HEK293T (cell line): ENCODE measurements around the gene CRB3.
A peak's percentile ranks its signal among the peaks of the same experiment; 100 is the strongest.
"Not testable (repeated sequence)": the region's sequence is repeated elsewhere in the genome, so short reads cannot be mapped to it uniquely, and the experiment has no call there.

Source experiments
- CTCF ChIA-PET: fragments of 350-600 bp; formaldehyde crosslinking; extraction: SDS; loops from one replicate; lab custom pipeline; 2021; ENCODE audit warnings: antibody characterized with exemption, inconsistent platforms; lab: Yijun Ruan, JAX
- POLR2A ChIA-PET: fragments of 350-600 bp; formaldehyde crosslinking; extraction: SDS; loops from one replicate; lab custom pipeline; 2020; ENCODE audit warnings: antibody characterized with exemption, inconsistent platforms; lab: Yijun Ruan, JAX
- DNase-seq: peaks from one replicate; pipeline ENCODE4 v3.0.0; 2012; ENCODE audit warnings: mixed read lengths; ENCODE audit errors: extremely low spot score
- ARNT ChIP-seq: fragments of 450-650 bp; IDR thresholded peaks from 2 replicates; pipeline ENCODE4 v1.6.1; 2017; ENCODE audit warnings: mild to moderate bottlenecking
- BHLHE40 ChIP-seq: fragments of 450-650 bp; IDR thresholded peaks from 2 replicates; pipeline ENCODE4 v1.6.1; 2016; ENCODE audit warnings: mild to moderate bottlenecking, moderate library complexity, borderline replicate concordance
- CTBP1 ChIP-seq: fragments of 450-650 bp; IDR thresholded peaks from 2 replicates; pipeline ENCODE4 v1.6.1; 2016; ENCODE audit warnings: borderline replicate concordance
- ELF4 ChIP-seq: fragments of 450-650 bp; IDR thresholded peaks from 2 replicates; pipeline ENCODE4 v1.6.1; 2017; ENCODE audit warnings: antibody characterized with exemption
- FOXA1 ChIP-seq: fragments of 450-650 bp; IDR thresholded peaks from 2 replicates; pipeline ENCODE4 v1.6.1; 2016; ENCODE audit warnings: mild to moderate bottlenecking
- FOXK2 ChIP-seq: fragments of 450-650 bp; IDR thresholded peaks from 2 replicates; pipeline ENCODE4 v1.6.1; 2016; ENCODE audit warnings: mild to moderate bottlenecking
- FOXM1 ChIP-seq: fragments of 450-650 bp; IDR thresholded peaks from 2 replicates; pipeline ENCODE4 v1.6.1; 2017; ENCODE audit warnings: mild to moderate bottlenecking, borderline replicate concordance
- HDGF ChIP-seq: fragments of 450-650 bp; IDR thresholded peaks from 2 replicates; pipeline ENCODE4 v1.6.1; 2017; ENCODE audit warnings: antibody characterized with exemption, borderline replicate concordance
- L3MBTL2 ChIP-seq: fragments of 450-650 bp; conservative IDR thresholded peaks from 2 replicates; pipeline ENCODE4 v1.6.1; 2016; ENCODE audit warnings: mild to moderate bottlenecking
- LEF1 ChIP-seq: fragments of 450-650 bp; IDR thresholded peaks from 2 replicates; pipeline ENCODE4 v1.6.1; 2017; ENCODE audit warnings: mild to moderate bottlenecking, borderline replicate concordance
- NFRKB ChIP-seq: fragments of 450-650 bp; IDR thresholded peaks from 2 replicates; pipeline ENCODE4 v1.6.1; 2016; ENCODE audit warnings: mild to moderate bottlenecking, moderate library complexity
- PKNOX1 ChIP-seq: fragments of 450-650 bp; IDR thresholded peaks from 2 replicates; pipeline ENCODE4 v1.6.1; 2016
- SP1 ChIP-seq: fragments of 450-650 bp; IDR thresholded peaks from 2 replicates; pipeline ENCODE4 v1.6.1; 2017
- SUZ12 ChIP-seq: fragments of 450-650 bp; IDR thresholded peaks from 2 replicates; pipeline ENCODE4 v1.6.1; 2016; ENCODE audit warnings: mild to moderate bottlenecking
- TARDBP ChIP-seq: fragments of 450-650 bp; IDR thresholded peaks from 2 replicates; pipeline ENCODE4 v1.6.1; 2016
- ZNF384 ChIP-seq: fragments of 450-650 bp; IDR thresholded peaks from 2 replicates; pipeline ENCODE4 v1.6.1; 2016

The CRB3 gene

DNA sequence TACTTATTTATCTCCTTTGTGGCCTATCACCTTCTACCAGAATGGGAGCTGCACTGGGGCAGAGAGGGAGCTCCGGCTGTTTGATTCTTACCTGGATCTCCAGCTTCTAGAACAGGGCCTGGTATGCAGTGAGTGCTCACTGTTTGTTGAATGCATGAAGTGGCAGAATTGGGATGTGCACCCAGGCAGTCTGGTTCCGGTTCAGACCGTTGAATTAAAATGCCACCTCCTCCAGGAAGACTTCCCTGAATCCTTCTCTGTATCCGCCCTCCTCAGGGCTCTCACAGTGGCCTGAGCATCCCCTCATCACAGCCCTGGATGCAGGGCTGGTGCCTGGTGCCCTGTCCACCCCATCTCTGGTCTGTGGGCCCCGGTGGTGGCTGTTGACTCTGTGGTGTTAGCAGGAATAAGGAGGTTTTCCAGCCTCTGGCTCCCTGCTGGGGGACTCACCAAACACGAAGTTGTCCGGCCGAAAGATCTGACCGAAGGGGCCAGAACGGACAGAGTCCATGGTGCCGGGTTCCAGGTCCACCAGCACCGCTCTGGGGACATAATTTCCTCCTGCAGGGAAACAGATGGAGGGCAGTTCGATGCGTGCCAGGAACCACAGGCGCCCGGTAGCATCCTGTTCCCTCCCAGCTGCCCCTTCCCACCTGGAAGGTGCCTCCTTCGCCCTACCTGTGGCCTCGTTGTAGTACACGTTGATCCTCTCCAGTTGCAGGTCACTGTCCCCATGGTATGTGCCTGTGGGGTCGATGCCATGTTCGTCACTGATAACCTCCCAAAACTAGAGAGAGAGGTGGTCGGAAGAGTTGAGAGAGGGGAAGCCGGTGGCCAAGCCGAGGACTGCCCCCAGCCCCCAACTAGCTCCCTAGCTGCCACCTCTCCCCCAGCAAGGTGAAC is 37.0 kb downstream of the CRB3 start:
- no peak for TF ChIP-seq LEF1
- TF ChIP-seq TARDBP: no peak
- TF ChIP-seq HDGF: no peak
- no peak for TF ChIP-seq SP1
- no peak for TF ChIP-seq FOXK2
- TF ChIP-seq BHLHE40: no peak
- TF ChIP-seq NFRKB: no peak
- POLR2A ChIA-PET: interaction anchor here (1.7 kb wide), 1 partner anchor 598 kb away, joined by 3 read pairs; no protein-coding TSS in a partner anchor
- CTCF ChIA-PET: no interaction called here
- no peak for DNase-seq

GRCh38 chr19:6501740-6502648 is 37.9 kb downstream of the CRB3 start, which contains the start of gene TUBB4A:
TSS of gene TUBB4A (minus strand) at chr19:6502309. CDS start at chr19:6502212, 97 bp downstream.
- TF ChIP-seq LEF1: no peak
- POLR2A ChIA-PET: interaction anchor here (1.5 kb wide), 1 partner anchor 42 kb away, joined by 5 read pairs; the partner anchor contains the start of gene SLC25A23
- CTCF ChIA-PET: no interaction called here
- DNase-seq: peak; percentile 65

GRCh38 chr19:6503407-6504201 is 39.5 kb downstream of the CRB3 start:
- ChIA-PET CTCF (interaction anchor here (0.5 kb wide), 1 partner anchor 98 kb away, joined by 3 read pairs; no protein-coding TSS in a partner anchor), POLR2A (interaction anchor here (1.5 kb wide), 1 partner anchor 44 kb away, joined by 5 read pairs; the partner anchor contains the start of gene SLC25A23)
- no peak for DNase-seq
- no peak for TF ChIP-seq ZNF384
- no peak for TF ChIP-seq LEF1
- TF ChIP-seq CTBP1: no peak
- TF ChIP-seq PKNOX1: no peak
- no peak for TF ChIP-seq FOXA1
- no peak for TF ChIP-seq ARNT
- no peak for TF ChIP-seq TARDBP
- TF ChIP-seq L3MBTL2: no peak
- TF ChIP-seq FOXM1: no peak
- TF ChIP-seq SUZ12: no peak

DNA sequence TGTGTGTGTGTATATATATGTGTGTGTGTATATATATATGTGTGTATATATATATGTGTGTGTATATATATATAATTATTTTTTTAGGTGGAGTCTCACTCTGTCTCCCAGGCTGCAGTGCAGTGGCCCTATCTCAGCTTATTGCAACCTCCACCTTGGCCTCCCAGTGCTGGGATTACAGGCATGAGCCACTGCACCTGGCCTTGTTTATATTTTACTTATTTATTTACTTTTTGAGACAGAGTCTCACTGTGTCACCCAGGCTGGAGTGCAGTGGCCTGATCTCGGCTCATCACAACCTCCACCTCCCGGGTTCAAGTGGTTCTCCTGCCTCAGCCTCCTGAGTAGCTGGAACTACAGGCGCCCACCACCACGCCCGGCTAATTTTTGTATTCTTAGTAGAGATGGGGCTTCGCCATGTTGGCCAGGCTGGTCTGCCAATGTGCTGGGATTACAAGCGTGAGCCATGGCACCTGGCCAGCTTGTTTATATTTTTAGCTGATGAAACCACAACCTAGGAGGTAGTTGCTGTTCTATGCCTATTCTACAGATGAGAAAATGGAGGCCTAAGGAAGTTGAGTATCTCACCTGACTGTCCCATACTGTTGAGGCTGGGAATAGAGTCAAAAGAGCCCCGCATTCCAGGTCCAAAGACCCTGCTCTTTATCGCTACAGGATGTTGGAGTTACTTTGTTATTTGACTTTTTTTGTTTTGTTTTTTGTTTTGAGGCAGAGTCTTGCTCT is 44.1 kb downstream of the CRB3 start:
- CTCF ChIA-PET, DNase-seq: not testable (repeated sequence)
- POLR2A ChIA-PET: interaction anchor here (1.2 to 1.3 kb wide), 2 partner anchors 22 to 230 kb away, joined by 3 to 4 read pairs; partner anchors contain the start of gene TNFSF9

DNA sequence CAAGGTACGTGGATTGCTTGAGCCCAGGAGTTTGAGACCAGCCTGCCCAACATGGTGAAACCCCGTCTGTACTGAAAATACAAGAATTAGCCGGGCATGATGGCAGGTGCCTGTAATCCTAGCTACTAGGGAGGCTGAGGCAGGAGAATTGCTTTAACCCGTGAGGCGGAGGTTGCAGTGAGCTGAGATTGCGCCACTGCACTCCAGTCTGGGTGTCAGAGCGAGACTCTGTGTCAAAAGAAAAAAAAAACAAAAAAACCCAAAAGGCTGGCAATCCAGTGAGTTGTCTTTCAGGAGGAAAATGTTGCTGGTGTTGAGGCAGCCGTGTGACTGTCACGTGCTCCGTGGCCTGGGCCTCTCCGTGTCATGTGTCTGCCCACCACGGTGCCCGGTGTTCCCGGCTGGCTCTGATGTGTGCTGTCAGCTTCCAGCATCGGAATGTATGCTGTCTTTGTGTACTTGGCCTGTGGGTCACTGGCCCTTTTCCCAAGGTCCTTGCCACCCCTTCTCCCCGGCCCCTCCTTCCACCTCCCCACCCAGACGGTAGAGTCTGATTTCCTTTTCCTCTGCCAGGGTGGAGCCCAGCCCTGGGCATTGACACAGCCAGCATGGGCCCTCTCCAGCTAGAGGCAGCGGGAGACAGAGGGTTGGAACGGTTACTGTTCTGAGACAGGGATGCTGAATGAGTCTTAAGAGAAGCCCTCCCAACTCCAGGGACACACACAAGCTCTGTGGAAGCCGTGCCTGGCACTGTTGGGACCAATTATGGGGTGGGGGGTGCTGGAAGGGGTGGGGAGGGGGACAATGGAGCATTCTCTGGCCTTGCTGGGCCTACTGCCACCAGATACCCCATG is 45.3 kb downstream of the CRB3 start:
- TF ChIP-seq SP1 (no peak), FOXM1 (no peak), TARDBP (no peak), ARNT (no peak), NFRKB (no peak), BHLHE40 (no peak), FOXK2 (no peak), ZNF384 (no peak), HDGF (no peak), L3MBTL2 (no peak), ELF4 (no peak), PKNOX1 (no peak), SUZ12 (no peak), FOXA1 (no peak), CTBP1 (no peak)
- DNase-seq: no peak
- POLR2A ChIA-PET: no interaction called here
- CTCF ChIA-PET: no interaction called here
